Epithelial cell of alveolus of lung (primary cell): ENCODE measurements around the gene PEMT. TPM values are rescaled to one million over a fixed set of nuclear protein-coding genes. Genes with fewer than 3 reads are reported as not detected.

ENCODE experiments used
- total RNA-seq: library from RNA; depleted of rRNA; stranded (reverse); fragments of >200 nt; gene quantifications from 2 replicates; pipeline ENCODE4 v1.2.1, GENCODE V29; 2015

Gene PEMT
- total RNA-seq: 24.7 and 51.2 TPM in 2 replicates

GRCh38 chr17:17591355-17592298 lies at the start of gene PEMT:
PEMT (minus strand) TSS chr17:17591708; CDS start chr17:17591626, 82 bp downstream.

GRCh38 chr17:17496189-17497064 lies 95.1 kb downstream of the PEMT start, which contains the start of gene RASD1:
RASD1 (minus strand) TSS chr17:17496395; CDS start chr17:17496181, 214 bp downstream.

GRCh38 chr17:17476865-17477467 lies 114.5 kb downstream of the PEMT start, which contains the start of gene MED9:
MED9 (plus strand) TSS chr17:17477000; CDS start chr17:17477042, 42 bp downstream.

Other genes with a start within 250 kb of the PEMT start
- gene MED9, start 114.7 kb downstream of the PEMT start, total RNA-seq: 10.6 and 12.8 TPM in 2 replicates
- 2.5 and 3.4 TPM in 2 replicates for gene RASD1, start 95.3 kb downstream of the PEMT start, total RNA-seq
- gene RAI1, start 89.8 kb upstream of the PEMT start, total RNA-seq: 15.0 and 30.3 TPM in 2 replicates
- gene SREBF1, start 245.3 kb upstream of the PEMT start, total RNA-seq: 79.2 and 113 TPM in 2 replicates